ENCODE data around the gene PPP3R1. TPM values are rescaled to one million over a fixed set of nuclear protein-coding genes. Genes with fewer than 3 reads are reported as not detected.

The PPP3R1 gene
- total RNA-seq, 2 experiments from 2014 or later: 69.8 to 70.3 TPM

GRCh38 chr2:68216454-68217310 lies 35.6 kb downstream of the PPP3R1 start:
- intact Hi-C loops (cut with DNase I, micrococcal nuclease): no loop called here
- Mint-ChIP-seq H3K9me3 (no peaks in the 10 kb centered on the region), H3K27ac (no peak overlapping the region), H3K27me3 (no peaks in the 10 kb centered on the region), H3K4me1 (ENCODE audit: low read depth) (peaks cover 93% of the 10 kb centered on the region), H3K4me3 (no peak overlapping the region), H3K36me3 (ENCODE audit: low read depth) (peaks cover 56% of the 10 kb centered on the region)
- DNase-seq: no peak
- Histone ChIP-seq H3K36me3 (ENCODE audit: insufficient read depth, low read length) (peaks cover 25% of the 10 kb centered on the region), H3K4me1 (ENCODE audit: insufficient read depth, low read length) (peaks cover 12% of the 10 kb centered on the region), H3K27me3 (ENCODE audit: control insufficient read depth in 1 of 2, insufficient read depth in 2 of 2, low read length in 2 of 2) (no peaks in the 10 kb centered on the region), H3K4me3 (ENCODE audit: low read length) (no peak overlapping the region), H3K27ac (ENCODE audit: low read depth in 1 of 2, low read length in 2 of 2) (no peak overlapping the region), H3K9me3 (ENCODE audit: control insufficient read depth in 1 of 2, insufficient read depth in 1 of 2, low read length in 2 of 2) (no peaks in the 10 kb centered on the region)
- ATAC-seq (ENCODE audit: poor library complexity): no peak
- ChIA-PET POLR2A (interaction anchor here (1.0 to 1.6 kb wide), 2 partner anchors 23 to 36 kb away, joined by 3 read pairs; partner anchors contain the start of gene PPP3R1), CTCF (interaction anchor here (1.5 kb wide), 1 partner anchor 95 kb away, joined by 5 read pairs; no protein-coding TSS in a partner anchor)
- no peak for TF ChIP-seq CTCF (IDR thresholded peaks at IDR 0.05)

- Histone ChIP-seq H3K4me1 (ENCODE audit: insufficient read depth, low read length) (peaks cover 12% of the 10 kb centered on the region), H3K27me3 (ENCODE audit: control insufficient read depth in 1 of 2, insufficient read depth in 2 of 2, low read length in 2 of 2) (no peaks in the 10 kb centered on the region), H3K9me3 (ENCODE audit: control insufficient read depth in 1 of 2, insufficient read depth in 1 of 2, low read length in 2 of 2) (no peaks in the 10 kb centered on the region), H3K36me3 (ENCODE audit: insufficient read depth, low read length) (peaks cover 27% of the 10 kb centered on the region), H3K4me3 (ENCODE audit: low read length) (no peak overlapping the region), H3K27ac (ENCODE audit: low read depth in 1 of 2, low read length in 2 of 2) (no peak overlapping the region)
- no peak for TF ChIP-seq CTCF (IDR thresholded peaks at IDR 0.05)
- ChIA-PET CTCF (no interaction called here), POLR2A (no interaction called here)
- intact Hi-C loops (cut with DNase I, micrococcal nuclease): no loop called here
- no peak for DNase-seq
- Mint-ChIP-seq H3K9me3 (no peaks in the 10 kb centered on the region), H3K27ac (peak overlapping the region; percentile 71), H3K4me3 (no peak overlapping the region), H3K27me3 (no peaks in the 10 kb centered on the region), H3K4me1 (ENCODE audit: low read depth) (peaks cover 85% of the 10 kb centered on the region), H3K36me3 (ENCODE audit: low read depth) (peaks cover 56% of the 10 kb centered on the region)
- no peak for ATAC-seq (ENCODE audit: poor library complexity)
Observed at GRCh38 chr2:68214381-68214780, 38.0 kb downstream of the PPP3R1 start.

- no peaks in the 10 kb centered on the region for H3K27me3 Mint-ChIP-seq
- H3K9me3 Mint-ChIP-seq: no peaks in the 10 kb centered on the region
- DNase-seq (no peak), ATAC-seq (ENCODE audit: poor library complexity) (no peak)
- H3K27me3 ChIP-seq (ENCODE audit: control insufficient read depth in 1 of 2, insufficient read depth in 2 of 2, low read length in 2 of 2): no peaks in the 10 kb centered on the region
- no peak for TF ChIP-seq CTCF (IDR thresholded peaks at IDR 0.05)
- no peaks in the 10 kb centered on the region for H3K9me3 ChIP-seq (ENCODE audit: control insufficient read depth in 1 of 2, insufficient read depth in 1 of 2, low read length in 2 of 2)
- peaks cover 28% of the 10 kb centered on the region for H3K36me3 Mint-ChIP-seq (ENCODE audit: low read depth)
- peaks cover 36% of the 10 kb centered on the region for H3K4me1 ChIP-seq (ENCODE audit: insufficient read depth, low read length)
- peak overlapping the region in 1 of 2 donors; percentile 9 for H3K27ac ChIP-seq (ENCODE audit: low read depth in 1 of 2, low read length in 2 of 2)
- ChIA-PET POLR2A (interaction anchor here (0.8 to 1.4 kb wide), 3 partner anchors 30 to 50 kb away, joined by 3 to 4 read pairs (median 3); partner anchors contain the start of genes PNO1 and PPP3R1), CTCF (interaction anchor here (1.0 to 2.0 kb wide), 4 partner anchors 11 to 35 kb away, joined by 3 to 6 read pairs (median 4); no protein-coding TSS in a partner anchor)
- H3K27ac Mint-ChIP-seq: peak overlapping the region; percentile 58
- peaks cover 3% of the 10 kb centered on the region for H3K36me3 ChIP-seq (ENCODE audit: insufficient read depth, low read length)
- H3K4me3 ChIP-seq (ENCODE audit: low read length): no peak overlapping the region
- peaks cover 79% of the 10 kb centered on the region for H3K4me1 Mint-ChIP-seq (ENCODE audit: low read depth)
- peak overlapping the region; percentile 12 for H3K4me3 Mint-ChIP-seq
- intact Hi-C loops (cut with DNase I, micrococcal nuclease): loop anchor here in 1 of 2 experiments (2.0 kb wide), 1 partner anchor 44 kb away; no protein-coding TSS in a partner anchor
Observed at GRCh38 chr2:68206793-68207192, 45.5 kb downstream of the PPP3R1 start.

Measured in CD4-positive, alpha-beta T cell (primary cell).